Prostate gland (tissue), 2 donors: Measurements from ENCODE around the gene LGALS3BP.

Source experiments
- CTCF ChIP-seq, 4 experiments: fragments of 200-600 bp in 2 of 4; fragments of 450-650 bp in 2 of 4; sonication (generic) in 2 of 4; IDR thresholded peaks; 1 replicate in 3 of 4; 2 replicates in 1 of 4; pipeline ENCODE4 v1.5.1; 2016 to 2019; ENCODE audit warnings: antibody characterized with exemption in 4 of 4, mild to moderate bottlenecking in 2 of 4, moderate library complexity in 2 of 4
- POLR2A ChIP-seq: fragments of 450-650 bp; IDR thresholded peaks from one replicate; pipeline ENCODE4 v1.6.1; 2016; ENCODE audit warnings: antibody characterized with exemption, mild to moderate bottlenecking
- POLR2AphosphoS5 ChIP-seq: sonication (generic); formaldehyde crosslinking; IDR thresholded peaks from one replicate; pipeline ENCODE4 v1.6.1; 2017; ENCODE audit warnings: antibody characterized with exemption

GRCh38 chr17:78981010-78981888 lies 1.5 kb upstream of the LGALS3BP start:
- no peak for TF ChIP-seq CTCF (IDR thresholded peaks at IDR 0.05)
- TF ChIP-seq POLR2A, result no peak
- TF ChIP-seq POLR2AphosphoS5, result no peak
